OCI-LY1 (cell line): ENCODE results near the gene LIX1L.
A peak's percentile ranks its signal among the peaks of the same experiment; 100 is the strongest.

Experiments
- H2AFZ ChIP-seq: fragments of 200-600 bp; sonication (generic), shearing (Covaris generic); 2 replicates; pipeline ENCODE4 v1.6.0; 2014; ENCODE audit warnings: antibody characterized with exemption, mild to moderate bottlenecking, low read length
- H3F3A ChIP-seq: fragments of 200-600 bp; sonication (generic), shearing (Covaris generic); 2 replicates; pipeline ENCODE4 v1.6.0; 2014; ENCODE audit warnings: mild to moderate bottlenecking, antibody characterized with exemption, low read length, moderate library complexity; ENCODE audit not compliant: insufficient read depth
- H3K27ac ChIP-seq: fragments of 200-600 bp; sonication (generic); 2 replicates; pipeline ENCODE4 v1.5.1; 2014; ENCODE audit warnings: low read length, mixed run types, mild to moderate bottlenecking, low read depth; ENCODE audit not compliant: poor library complexity, severe bottlenecking
- H3K27me3 ChIP-seq: fragments of 200-600 bp; sonication (generic); 2 replicates; pipeline ENCODE4 v1.6.0; 2014; ENCODE audit warnings: antibody characterized with exemption, mild to moderate bottlenecking, low read length, moderate library complexity; ENCODE audit not compliant: insufficient read depth
- H3K36me3 ChIP-seq: fragments of 200-600 bp; sonication (generic); 2 replicates; pipeline ENCODE4 v1.6.1; 2014; ENCODE audit warnings: mild to moderate bottlenecking, antibody characterized with exemption, low read length, moderate library complexity, mixed read lengths; ENCODE audit not compliant: insufficient read depth
- H3K4me1 ChIP-seq: fragments of 200-600 bp; sonication (generic); 2 replicates; pipeline ENCODE4 v1.5.1; 2014; ENCODE audit warnings: mild to moderate bottlenecking, low read length, moderate library complexity; ENCODE audit not compliant: insufficient read depth, severe bottlenecking
- H3K4me2 ChIP-seq: fragments of 200-600 bp; sonication (generic), shearing (Covaris generic); 2 replicates; pipeline ENCODE4 v1.6.1; 2014; ENCODE audit warnings: low read length
- H3K4me3 ChIP-seq: fragments of 200-600 bp; sonication (generic); 2 replicates; pipeline ENCODE4 v1.5.1; 2014; ENCODE audit warnings: low read length, low read depth, mild to moderate bottlenecking, mixed read lengths; ENCODE audit not compliant: poor library complexity, severe bottlenecking
- H3K79me2 ChIP-seq: fragments of 200-600 bp; shearing (Covaris generic); 2 replicates; pipeline ENCODE4 v1.6.1; 2016; ENCODE audit warnings: mixed run types, low read length, mixed read lengths; ENCODE audit not compliant: insufficient read depth
- H3K9ac ChIP-seq: fragments of 200-600 bp; sonication (generic), shearing (Covaris generic); 2 replicates; pipeline ENCODE4 v1.6.1; 2014; ENCODE audit warnings: mild to moderate bottlenecking, low read length, mixed read lengths
- H3K9me2 ChIP-seq: fragments of 200-600 bp; sonication (generic), shearing (Covaris generic); 2 replicates; pipeline ENCODE4 v1.6.1; 2014; ENCODE audit warnings: low read depth, mild to moderate bottlenecking, low read length, mixed read lengths
- H3K9me3 ChIP-seq: fragments of 200-600 bp; shearing (Covaris generic); 2 replicates; pipeline ENCODE4 v1.6.1; 2014; ENCODE audit warnings: low read length, mixed read lengths
- H4K20me1 ChIP-seq: fragments of 200-600 bp; sonication (generic), shearing (Covaris generic); 2 replicates; pipeline ENCODE4 v1.6.0; 2016; ENCODE audit warnings: mild to moderate bottlenecking, low read length; ENCODE audit not compliant: insufficient read depth
- EZH2 ChIP-seq: fragments of 200-600 bp; sonication (generic), shearing (Covaris generic); IDR thresholded peaks from 2 replicates; pipeline ENCODE4 v1.8.0; 2017; ENCODE audit warnings: borderline replicate concordance, mixed run types, mild to moderate bottlenecking, antibody characterized with exemption, low read length, moderate library complexity, mixed read lengths
- TF ChIP-seq, protein P1 (sequence below): fragments of 200-600 bp; sonication (generic), shearing (Covaris generic); IDR thresholded peaks from 2 replicates; pipeline ENCODE4 v1.5.1; 2017; ENCODE audit warnings: mild to moderate bottlenecking, antibody characterized with exemption, low read length, moderate library complexity, mixed read lengths

Gene LIX1L

GRCh38 chr1:145987926-145988325 is 30.1 kb upstream of the LIX1L start:
- peaks cover 53% of the 10 kb centered on the region for H3K4me1 ChIP-seq
- TF ChIP-seq, protein P1, sequence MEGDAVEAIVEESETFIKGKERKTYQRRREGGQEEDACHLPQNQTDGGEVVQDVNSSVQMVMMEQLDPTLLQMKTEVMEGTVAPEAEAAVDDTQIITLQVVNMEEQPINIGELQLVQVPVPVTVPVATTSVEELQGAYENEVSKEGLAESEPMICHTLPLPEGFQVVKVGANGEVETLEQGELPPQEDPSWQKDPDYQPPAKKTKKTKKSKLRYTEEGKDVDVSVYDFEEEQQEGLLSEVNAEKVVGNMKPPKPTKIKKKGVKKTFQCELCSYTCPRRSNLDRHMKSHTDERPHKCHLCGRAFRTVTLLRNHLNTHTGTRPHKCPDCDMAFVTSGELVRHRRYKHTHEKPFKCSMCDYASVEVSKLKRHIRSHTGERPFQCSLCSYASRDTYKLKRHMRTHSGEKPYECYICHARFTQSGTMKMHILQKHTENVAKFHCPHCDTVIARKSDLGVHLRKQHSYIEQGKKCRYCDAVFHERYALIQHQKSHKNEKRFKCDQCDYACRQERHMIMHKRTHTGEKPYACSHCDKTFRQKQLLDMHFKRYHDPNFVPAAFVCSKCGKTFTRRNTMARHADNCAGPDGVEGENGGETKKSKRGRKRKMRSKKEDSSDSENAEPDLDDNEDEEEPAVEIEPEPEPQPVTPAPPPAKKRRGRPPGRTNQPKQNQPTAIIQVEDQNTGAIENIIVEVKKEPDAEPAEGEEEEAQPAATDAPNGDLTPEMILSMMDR = no peak
- no peak for TF ChIP-seq EZH2
- peaks cover 17% of the 10 kb centered on the region for H3F3A ChIP-seq
- H3K4me2 ChIP-seq = no peak overlapping the region
- H3K79me2 ChIP-seq = no peaks in the 10 kb centered on the region
- H3K27ac ChIP-seq = peak overlapping the region; percentile 80
- H4K20me1 ChIP-seq = no peaks in the 10 kb centered on the region
- H3K9me2 ChIP-seq = no peaks in the 10 kb centered on the region
- no peaks in the 10 kb centered on the region for H3K27me3 ChIP-seq
- H2AFZ ChIP-seq = no peak overlapping the region
- H3K4me3 ChIP-seq = no peak overlapping the region
- peaks cover 7% of the 10 kb centered on the region for H3K36me3 ChIP-seq
- H3K9me3 ChIP-seq = no peaks in the 10 kb centered on the region
- no peak overlapping the region for H3K9ac ChIP-seq

DNA sequence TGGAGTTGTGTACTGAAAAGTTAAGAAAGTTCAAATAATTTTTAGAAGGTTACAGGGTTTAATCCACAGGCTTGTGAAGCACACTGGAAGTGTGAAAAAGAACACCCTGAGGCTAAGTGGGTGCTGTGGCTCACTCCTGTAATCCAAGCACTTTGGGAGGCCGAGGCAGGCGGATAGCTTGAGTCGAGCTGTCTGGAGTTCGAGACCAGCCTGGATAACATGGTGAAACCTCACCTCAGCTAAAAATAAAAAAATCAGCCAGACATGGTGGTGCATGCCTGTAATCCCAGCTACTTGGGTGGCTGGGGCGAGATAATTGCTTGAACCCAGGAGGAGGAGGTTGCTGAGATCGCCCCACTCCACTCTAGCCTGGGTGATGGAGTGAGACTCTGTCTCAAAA is 28.7 kb upstream of the LIX1L start:
- Histone ChIP-seq H3K4me1 (peaks cover 50% of the 10 kb centered on the region), H3K9me3 (no peaks in the 10 kb centered on the region), H3K27me3 (no peaks in the 10 kb centered on the region), H3K36me3 (no peaks in the 10 kb centered on the region), H3K27ac (peak overlapping the region; percentile 4), H3K4me3 (no peak overlapping the region), H3K9me2 (no peaks in the 10 kb centered on the region), H3K9ac (no peak overlapping the region), H3K4me2 (no peak overlapping the region), H3F3A (peaks cover 16% of the 10 kb centered on the region), H2AFZ (no peak overlapping the region), H3K79me2 (no peaks in the 10 kb centered on the region), H4K20me1 (no peaks in the 10 kb centered on the region)
- no peak for TF ChIP-seq EZH2
- TF ChIP-seq, protein P1 = no peak

DNA sequence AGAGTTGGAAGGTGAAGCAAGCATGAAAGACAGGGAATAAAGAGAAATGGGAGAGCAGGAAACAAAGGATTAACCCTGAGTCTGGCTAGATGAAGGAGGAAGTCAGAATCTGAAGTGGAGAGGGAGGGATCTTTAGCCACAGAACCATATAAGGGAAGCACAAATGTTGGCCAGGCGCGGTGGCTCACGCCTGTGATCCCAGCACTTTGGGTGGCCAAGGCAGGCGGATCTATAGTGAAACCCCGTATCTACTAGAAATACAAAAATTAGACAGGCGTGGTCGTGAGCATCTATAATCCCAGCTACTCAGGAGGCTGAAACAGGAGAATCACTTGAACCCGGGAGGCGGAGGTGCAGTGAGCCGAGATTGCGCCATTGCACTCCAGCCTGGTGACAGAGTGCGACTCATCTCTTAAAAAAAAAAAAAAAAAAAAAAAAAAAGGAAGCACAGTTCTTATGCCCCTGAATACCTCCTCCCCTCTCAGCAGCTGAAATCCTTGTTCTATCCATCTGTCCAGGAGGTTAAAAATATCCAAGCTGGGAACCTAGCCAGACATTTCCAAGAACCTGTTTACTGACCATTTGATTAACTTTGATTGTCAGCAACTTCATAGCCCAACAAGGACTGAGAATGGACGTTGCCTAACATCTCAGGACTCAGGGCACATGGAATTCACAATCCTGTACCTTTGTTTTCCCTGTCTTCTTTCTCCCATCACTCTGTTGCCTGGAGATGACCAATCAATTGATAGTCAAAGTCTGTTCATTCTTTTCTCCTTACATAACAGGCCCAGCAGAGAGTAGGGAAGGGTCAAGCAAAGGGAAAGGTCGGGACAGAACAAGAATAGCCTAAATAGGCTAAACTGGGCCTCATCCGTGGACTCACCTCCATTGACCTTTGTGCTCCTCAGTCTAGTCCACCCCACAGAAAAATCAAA is 28.0 kb upstream of the LIX1L start:
- no peaks in the 10 kb centered on the region for H3K9me2 ChIP-seq
- no peak overlapping the region for H3K4me3 ChIP-seq
- H3K27ac ChIP-seq = peak overlapping the region; percentile 96
- peaks cover 16% of the 10 kb centered on the region for H3F3A ChIP-seq
- no peaks in the 10 kb centered on the region for H3K79me2 ChIP-seq
- H3K9ac ChIP-seq = peak overlapping the region; percentile 24; the same call in 1 of the 2 replicates
- no peaks in the 10 kb centered on the region for H3K9me3 ChIP-seq
- H2AFZ ChIP-seq = no peak overlapping the region
- peak overlapping the region; percentile 15; the same call in 1 of the 2 replicates for H3K4me2 ChIP-seq
- H3K27me3 ChIP-seq = no peaks in the 10 kb centered on the region
- no peaks in the 10 kb centered on the region for H4K20me1 ChIP-seq
- no peaks in the 10 kb centered on the region for H3K36me3 ChIP-seq
- TF ChIP-seq, protein P1 = no peak
- TF ChIP-seq EZH2 = no peak
- peaks cover 50% of the 10 kb centered on the region for H3K4me1 ChIP-seq
